GM12878 (cell line): ENCODE data around the gene ALOXE3. TPM values are rescaled to one million over a fixed set of nuclear protein-coding genes. Genes with fewer than 3 reads are reported as not detected.

Experiments used
- ATAC-seq: fragments of 200-7000 bp; cut with Tn5 transposase; 3 replicates; pipeline ENCODE4 v1.9.1; 2020; ENCODE audit warnings: mild to moderate bottlenecking, moderate library complexity
- BruUV-seq: library from RNA; stranded (reverse); fragments of 400-500 nt; replicated peaks from 2 replicates; lab custom pipeline; 2021; lab: Mats Ljungman, UMichigan
- CTCF ChIA-PET: fragments of 300-600 bp; sonication (Branson Sonifier 250); formaldehyde crosslinking; extraction: SDS; loops from one replicate; lab custom pipeline; 2021; ENCODE audit warnings: inconsistent platforms; lab: Yijun Ruan, JAX
- POLR2A ChIA-PET: fragments of 350-600 bp; formaldehyde crosslinking; extraction: SDS; loops from one replicate; lab custom pipeline; 2021; ENCODE audit warnings: inconsistent platforms; lab: Charles Lee
- RAD21 ChIA-PET: fragments of 300-600 bp; sonication (Branson Sonifier 250); formaldehyde crosslinking; loops from one replicate; lab custom pipeline; 2023; ENCODE audit warnings: antibody characterized with exemption; ENCODE audit not compliant: unreplicated experiment; lab: Charles Lee
- SMC1A ChIA-PET: fragments of 300-600 bp; sonication (Branson Sonifier 250); formaldehyde crosslinking; loops from one replicate; lab custom pipeline; 2023; ENCODE audit not compliant: unreplicated experiment, uncharacterized antibody; lab: Charles Lee
- DNase-seq: peaks from one replicate; pipeline ENCODE4 v3.0.0-alpha.2; 2011; ENCODE audit warnings: low read depth, low spot score
- FAIRE-seq: peaks from 3 replicates; lab custom pipeline; 2011; peaks lifted over from hg19 to GRCh38; lab: Jason Lieb, UNC
- H2AFZ ChIP-seq: 2 replicates; pipeline ENCODE4 v1.6.0; 2011; ENCODE audit warnings: low read depth, low read length, control low read depth; ENCODE audit not compliant: control insufficient read depth
- H3K27ac ChIP-seq: 2 replicates; pipeline ENCODE4 v1.5.1; 2011; ENCODE audit warnings: control low read depth; ENCODE audit not compliant: control insufficient read depth, insufficient read depth
- H3K27me3 ChIP-seq, 2 experiments: replicated peaks in 1 of 2; 2 replicates each; pipeline versions ENCODE4 v1.6.0 to v1.6.1; 2011; ENCODE audit warnings: low read length in 1 of 2; ENCODE audit not compliant: control insufficient read depth in 2 of 2, insufficient read depth in 2 of 2
- H3K36me3 ChIP-seq, 2 experiments: 2 replicates each; pipeline ENCODE4 v1.5.1; 2011; ENCODE audit warnings: low read length in 1 of 2; ENCODE audit not compliant: control insufficient read depth in 2 of 2, insufficient read depth in 2 of 2
- H3K4me1 ChIP-seq: 2 replicates; pipeline ENCODE4 v1.6.1; 2011; ENCODE audit warnings: mild to moderate bottlenecking, low read length, moderate library complexity, mixed read lengths; ENCODE audit not compliant: control insufficient read depth, insufficient read depth
- H3K4me2 ChIP-seq: 2 replicates; pipeline ENCODE4 v1.6.0; 2011; ENCODE audit warnings: control low read depth; ENCODE audit not compliant: control insufficient read depth, insufficient read depth
- H3K4me3 ChIP-seq: fragments of 200-600 bp; sonication (generic); 2 replicates; pipeline ENCODE4 v1.5.1; 2016
- H3K79me2 ChIP-seq: 2 replicates; pipeline ENCODE4 v1.6.0; 2011; ENCODE audit warnings: low read length; ENCODE audit not compliant: control insufficient read depth, insufficient read depth
- H3K9ac ChIP-seq: 2 replicates; pipeline ENCODE4 v1.8.0; 2011; ENCODE audit warnings: low read length, control low read depth, mixed read lengths; ENCODE audit not compliant: control insufficient read depth, insufficient read depth
- H3K9me3 ChIP-seq: replicated peaks from 3 replicates; pipeline ENCODE4 v1.5.1; 2011; ENCODE audit warnings: mild to moderate bottlenecking, low read length; ENCODE audit not compliant: control insufficient read depth, insufficient read depth
- H4K20me1 ChIP-seq: 2 replicates; pipeline ENCODE4 v1.6.0; 2011; ENCODE audit not compliant: control insufficient read depth, insufficient read depth
- BRCA1 ChIP-seq: IDR thresholded peaks from 2 replicates; pipeline ENCODE4 v1.6.1; 2011; ENCODE audit warnings: low read depth, low read length, improper control_type of control experiment
- CBX3 ChIP-seq: fragments of 200-600 bp; sonication (generic); IDR thresholded peaks from 2 replicates; pipeline ENCODE4 v1.6.1; 2016; ENCODE audit warnings: low read depth, borderline replicate concordance
- CHD2 ChIP-seq: IDR thresholded peaks from 2 replicates; pipeline ENCODE4 v1.6.1; 2011; ENCODE audit warnings: low read depth, low read length, improper control_type of control experiment, borderline replicate concordance
- CREB1 ChIP-seq: IDR thresholded peaks from 2 replicates; pipeline ENCODE4 v1.6.1; 2012; ENCODE audit warnings: low read depth, mild to moderate bottlenecking, inconsistent platforms
- FOXM1 ChIP-seq: IDR thresholded peaks from 2 replicates; pipeline ENCODE4 v1.6.1; 2012; ENCODE audit warnings: low read depth, mild to moderate bottlenecking, inconsistent platforms, low read length, moderate library complexity
- KDM1A ChIP-seq: fragments of 200-600 bp; sonication (generic); IDR thresholded peaks from 2 replicates; pipeline ENCODE4 v1.6.1; 2016; ENCODE audit warnings: borderline replicate concordance
- LARP7 ChIP-seq: fragments of 450-650 bp; IDR thresholded peaks from 2 replicates; pipeline ENCODE4 v1.6.1; 2017; ENCODE audit warnings: mild to moderate bottlenecking
- MTA3 ChIP-seq: IDR thresholded peaks from 2 replicates; pipeline ENCODE4 v1.6.1; 2012; ENCODE audit warnings: low read length, inconsistent platforms, borderline replicate concordance
- NFYB ChIP-seq: IDR thresholded peaks from 2 replicates; pipeline ENCODE4 v1.6.1; 2011; ENCODE audit warnings: low read depth, mild to moderate bottlenecking, low read length, improper control_type of control experiment, moderate library complexity; ENCODE audit not compliant: insufficient read depth
- POLR2AphosphoS5 ChIP-seq: IDR thresholded peaks from 2 replicates; pipeline ENCODE4 v1.6.1; 2011; ENCODE audit warnings: mild to moderate bottlenecking, low read length, inconsistent platforms
- PRDM15 ChIP-seq: fragments of 450-650 bp; formaldehyde crosslinking; IDR thresholded peaks from 2 replicates; pipeline ENCODE4 v1.4.0; 2020; ENCODE audit warnings: mild to moderate bottlenecking, moderate library complexity
- SMAD5 ChIP-seq: IDR thresholded peaks from 2 replicates; pipeline ENCODE4 v1.6.1; 2016; ENCODE audit warnings: antibody characterized with exemption, low read depth
- STAT3 ChIP-seq: IDR thresholded peaks from 2 replicates; pipeline ENCODE4 v1.6.1; 2011; ENCODE audit warnings: low read depth, low read length, improper control_type of control experiment
- SUZ12 ChIP-seq: fragments of 200-600 bp; sonication (generic); IDR thresholded peaks from one replicate; pipeline ENCODE4 v1.6.1; 2018; ENCODE audit warnings: antibody characterized with exemption, mild to moderate bottlenecking; ENCODE audit not compliant: unreplicated experiment
- TCF12 ChIP-seq: IDR thresholded peaks from 2 replicates; pipeline ENCODE4 v1.6.1; 2011; ENCODE audit warnings: low read depth, mild to moderate bottlenecking, low read length
- YY1 ChIP-seq: IDR thresholded peaks from 2 replicates; pipeline ENCODE4 v1.6.1; 2011; ENCODE audit warnings: low read depth, mild to moderate bottlenecking, low read length
- ZNF622 ChIP-seq: fragments of 450-650 bp; IDR thresholded peaks from 2 replicates; pipeline ENCODE4 v1.6.1; 2017; ENCODE audit warnings: mild to moderate bottlenecking, inconsistent platforms
- WGBS: methylation state at CpG from one replicate; pipeline ENCODE4 v1.1.6; 2016; ENCODE audit warnings: low lambda C conversion rate; ENCODE audit not compliant: insufficient replicate concordance, insufficient coverage; ENCODE audit errors: missing lambda C conversion rate; 5-methylcytosine and 5-hydroxymethylcytosine counted together
- in situ Hi-C: fragments of 300-500 bp; cut with MboI; formaldehyde crosslinking; loops from 9 replicates; pipeline ENCODE4 v1.14.3; 2018; ENCODE audit warnings: mixed read lengths
- intact Hi-C: fragments of 100-400 bp; cut with micrococcal nuclease; formaldehyde crosslinking; loops from one replicate; pipeline ENCODE4 v1.14.2; 2022; ENCODE audit not compliant: unreplicated experiment
- polyA plus RNA-seq, 11 experiments: library from polyadenylated mRNA; depleted of rRNA in 4 of 11; unstranded in 6 of 11; stranded (reverse) in 5 of 11; fragments of >200 nt; fragmentation: Nextera tagmentation in 4 of 11; fragmentation: Illumina TruSeq in 1 of 11; extraction: Ambion mirVana in 4 of 11; extraction: Trizol in 1 of 11; gene quantifications; 1 replicate in 1 of 11; 2 replicates in 10 of 11; pipeline versions ENCODE4 v1.2.1 to v1.2.3, GENCODE V29; 2011 to 2016; ENCODE audit warnings: inconsistent platforms in 2 of 11, missing spikeins in 2 of 11, low read depth in 1 of 11
- total RNA-seq, 4 experiments: library from RNA; depleted of rRNA in 3 of 4; stranded (reverse); fragments of >200 nt in 3 of 4; fragmentation: Illumina TruSeq in 1 of 4; extraction: Trizol in 1 of 4; gene quantifications; 2 replicates each; pipeline versions ENCODE4 v1.2.1 to v1.2.3, GENCODE V29; 2013 to 2021

The ALOXE3 gene
- total and polyA plus RNA-seq, 10 of the 15 experiments (the other 5 are each of a cell fraction or from before 2014, with no cell fraction given) = 0.04 TPM; not detected in 9

- FAIRE-seq = no peak
- Histone ChIP-seq H3K27me3 (peaks cover 3 to 4% of the 10 kb centered on the region in 2 experiments; a peak in 1 of 4 replicates), H4K20me1 (no peaks in the 10 kb centered on the region), H3K4me3 (no peak overlapping the region), H3K9me3 (no peaks in the 10 kb centered on the region), H3K79me2 (no peaks in the 10 kb centered on the region), H2AFZ (no peak overlapping the region), H3K36me3 (no peaks in the 10 kb centered on the region), H3K4me1 (no peaks in the 10 kb centered on the region), H3K27ac (no peak overlapping the region), H3K4me2 (no peak overlapping the region), H3K9ac (no peak overlapping the region)
- SMC1A ChIA-PET = no interaction called here
- TF ChIP-seq PRDM15 (CRISPR knock-in tag) (no peak), TCF12 (no peak), MTA3 (no peak), YY1 (no peak), NFYB (no peak), STAT3 (no peak), POLR2AphosphoS5 (no peak), FOXM1 (no peak), KDM1A (no peak), CHD2 (no peak), SUZ12 (no peak), CREB1 (no peak), BRCA1 (no peak), LARP7 (no peak), ZNF622 (no peak), CBX3 (no peak), SMAD5 (no peak)
- BruUV-seq = no TSS peak
- in situ Hi-C loops = no loop called here
- POLR2A ChIA-PET = no interaction called here
- DNase-seq = no peak
- intact Hi-C loops = no loop called here
- RAD21 ChIA-PET = no interaction called here
- 50% methylated on average over 12 of the region's 12 CpGs for WGBS
- CTCF ChIA-PET = interaction anchor here (3.0 kb wide), 1 partner anchor 9 kb away, joined by 14 read pairs; no protein-coding TSS in a partner anchor
- no peak for ATAC-seq
These were observed 70.1 kb downstream of the ALOXE3 start for GRCh38 chr17:8048236-8048635.
